H1 (cell line): ENCODE results near the gene PTPRG. TPM values are rescaled to one million over a fixed set of nuclear protein-coding genes. Genes with fewer than 3 reads are reported as not detected.

Experiments used
- CTCF ChIA-PET: fragments of 300-600 bp; sonication (Branson Sonifier 250); formaldehyde crosslinking; loops from one replicate; lab custom pipeline; 2021; ENCODE audit not compliant: partially characterized antibody; lab: Charles Lee
- POLR2A ChIA-PET: fragments of 300-600 bp; sonication (Branson Sonifier 250); formaldehyde crosslinking; loops from one replicate; lab custom pipeline; 2021; ENCODE audit warnings: inconsistent platforms; ENCODE audit not compliant: partially characterized antibody; lab: Charles Lee
- DNase-seq, 2 experiments: peaks; one replicate each; pipeline versions ENCODE4 v3.0.0 to v3.0.0-alpha.2; 2010 to 2022; ENCODE audit warnings: low spot score in 2 of 2, low read depth in 1 of 2, mixed read lengths in 1 of 2
- FAIRE-seq: peaks from 2 replicates; lab custom pipeline; 2011; peaks lifted over from hg19 to GRCh38; lab: Jason Lieb, UNC
- H2AFZ ChIP-seq: 2 replicates; pipeline ENCODE4 v1.8.1; 2012; ENCODE audit warnings: low read length, inconsistent platforms
- H2AK5ac ChIP-seq: 2 replicates; pipeline ENCODE4 v1.6.1; 2013; ENCODE audit warnings: low read depth, low read length
- H2BK120ac ChIP-seq: replicated peaks from 2 replicates; pipeline ENCODE3; 2013; ENCODE audit warnings: low read depth, low read length, inconsistent platforms
- H2BK12ac ChIP-seq: 2 replicates; pipeline ENCODE4 v1.6.1; 2013; ENCODE audit warnings: low read depth, low read length
- H2BK15ac ChIP-seq: 2 replicates; pipeline ENCODE4 v1.6.1; 2013; ENCODE audit warnings: low read length
- H2BK20ac ChIP-seq: 2 replicates; pipeline ENCODE4 v1.6.1; 2013; ENCODE audit warnings: low read length
- H2BK5ac ChIP-seq: 2 replicates; pipeline ENCODE4 v1.6.1; 2013; ENCODE audit warnings: low read depth, low read length
- H3K14ac ChIP-seq: 2 replicates; pipeline ENCODE4 v1.6.1; 2013; ENCODE audit warnings: inconsistent platforms; ENCODE audit not compliant: insufficient read length
- H3K18ac ChIP-seq: 2 replicates; pipeline ENCODE4 v1.6.1; 2013; ENCODE audit warnings: low read length; ENCODE audit errors: extremely low read depth
- H3K23ac ChIP-seq: 2 replicates; pipeline ENCODE4 v1.6.1; 2013; ENCODE audit warnings: inconsistent platforms; ENCODE audit not compliant: insufficient read length
- H3K23me2 ChIP-seq: 2 replicates; pipeline ENCODE4 v1.6.1; 2013; ENCODE audit warnings: low read depth, low read length
- H3K27ac ChIP-seq: 2 replicates; pipeline ENCODE4 v1.6.1; 2011; ENCODE audit warnings: low read depth, low read length, inconsistent platforms
- H3K27me3 ChIP-seq, 4 experiments: replicated peaks in 1 of 4; 1 replicate in 1 of 4; 2 replicates in 3 of 4; pipeline versions ENCODE4 v1.6.1 to v1.8.1; 2011 to 2013; ENCODE audit warnings: low read length in 3 of 4, mild to moderate bottlenecking in 3 of 4, inconsistent platforms in 2 of 4, mixed read lengths in 2 of 4, moderate library complexity in 1 of 4; ENCODE audit not compliant: control insufficient read depth in 3 of 4, insufficient read depth in 3 of 4; ENCODE audit errors: extremely low read depth in 1 of 4
- H3K36me3 ChIP-seq, 4 experiments: 2 replicates each; pipeline versions ENCODE4 v1.6.1 to v1.8.1; 2011 to 2013; ENCODE audit warnings: mild to moderate bottlenecking in 4 of 4, low read length in 3 of 4, moderate library complexity in 2 of 4, control low read depth in 1 of 4, inconsistent platforms in 1 of 4; ENCODE audit not compliant: insufficient read depth in 4 of 4, control insufficient read depth in 2 of 4
- H3K4ac ChIP-seq: replicated peaks from 2 replicates; pipeline ENCODE3; 2013; ENCODE audit warnings: low read length, low read depth, mixed read lengths, inconsistent platforms; ENCODE audit not compliant: insufficient read length
- H3K4me1 ChIP-seq, 4 experiments: replicated peaks in 1 of 4; 1 replicate in 1 of 4; 2 replicates in 3 of 4; pipeline versions ENCODE4 v1.6.1 to v1.8.1; 2011 to 2013; ENCODE audit warnings: low read length in 3 of 4, inconsistent platforms in 2 of 4, mixed read lengths in 1 of 4; ENCODE audit not compliant: insufficient read depth in 4 of 4, control insufficient read depth in 3 of 4
- H3K4me2 ChIP-seq, 2 experiments: 2 replicates each; pipeline versions ENCODE4 v1.6.1 to v1.8.1; 2011 to 2013; ENCODE audit warnings: low read depth in 2 of 2, low read length in 2 of 2, control low read depth in 1 of 2, inconsistent platforms in 1 of 2, mild to moderate bottlenecking in 1 of 2; ENCODE audit not compliant: insufficient read depth in 1 of 2
- H3K4me3 ChIP-seq, 4 experiments: fragments of 200-600, 300-600 bp in 1 of 4; sonication (generic), shearing (Covaris generic), sonication (Bioruptor Twin) in 1 of 4; 2 replicates each; pipeline versions ENCODE4 v1.5.1 to v1.8.1; 2011 to 2016; ENCODE audit warnings: low read length in 4 of 4, low read depth in 3 of 4, control low read depth in 2 of 4, inconsistent platforms in 2 of 4, mild to moderate bottlenecking in 2 of 4, mixed read lengths in 1 of 4, moderate library complexity in 1 of 4; ENCODE audit not compliant: insufficient read depth in 2 of 4; ENCODE audit errors: extremely low read depth in 1 of 4
- H3K56ac ChIP-seq: replicated peaks from 2 replicates; pipeline ENCODE3; 2013; ENCODE audit warnings: low read depth, mild to moderate bottlenecking, mixed read lengths, low read length, inconsistent platforms; ENCODE audit not compliant: insufficient read length
- H3K79me1 ChIP-seq: 2 replicates; pipeline ENCODE4 v1.6.1; 2013; ENCODE audit warnings: low read depth, low read length, control low read depth
- H3K79me2 ChIP-seq, 2 experiments: 2 replicates each; pipeline versions ENCODE4 v1.6.1 to v1.8.1; 2012 to 2013; ENCODE audit warnings: low read length in 2 of 2, mild to moderate bottlenecking in 2 of 2, inconsistent platforms in 1 of 2; ENCODE audit not compliant: insufficient read depth in 2 of 2, control insufficient read depth in 1 of 2
- H3K9ac ChIP-seq, 4 experiments: replicated peaks in 1 of 4; 1 replicate in 1 of 4; 2 replicates in 3 of 4; pipeline versions ENCODE4 v1.6.1 to v1.8.1; 2011 to 2013; ENCODE audit warnings: low read depth in 3 of 4, low read length in 3 of 4, control low read depth in 2 of 4, mild to moderate bottlenecking in 2 of 4, moderate library complexity in 2 of 4, inconsistent platforms in 1 of 4; ENCODE audit errors: extremely low read depth in 1 of 4
- H3K9me3 ChIP-seq, 2 experiments: 2 replicates each; pipeline versions ENCODE4 v1.6.1 to v1.8.1; 2012 to 2013; ENCODE audit warnings: mild to moderate bottlenecking in 2 of 2, moderate library complexity in 2 of 2, control low read depth in 1 of 2, inconsistent platforms in 1 of 2, low read depth in 1 of 2, low read length in 1 of 2, mixed read lengths in 1 of 2; ENCODE audit not compliant: insufficient read depth in 2 of 2
- H4K20me1 ChIP-seq, 2 experiments: replicated peaks in 1 of 2; 2 replicates each; pipeline versions ENCODE3 to v1.8.1; 2011 to 2013; ENCODE audit warnings: inconsistent platforms in 2 of 2, low read length in 2 of 2, mild to moderate bottlenecking in 1 of 2; ENCODE audit not compliant: insufficient read depth in 2 of 2, control insufficient read depth in 1 of 2
- H4K5ac ChIP-seq: 2 replicates; pipeline ENCODE4 v1.6.1; 2013; ENCODE audit warnings: low read length, low read depth, mixed read lengths, inconsistent platforms; ENCODE audit not compliant: insufficient read length
- H4K8ac ChIP-seq: 2 replicates; pipeline ENCODE4 v1.8.0; 2013; ENCODE audit warnings: mild to moderate bottlenecking, moderate library complexity, low read length, inconsistent platforms; ENCODE audit not compliant: insufficient read depth; ENCODE audit errors: extremely low read depth
- H4K91ac ChIP-seq: replicated peaks from 2 replicates; pipeline ENCODE3; 2013; ENCODE audit warnings: low read length, mixed read lengths, inconsistent platforms; ENCODE audit not compliant: insufficient read length
- EP300 ChIP-seq, 2 experiments: IDR thresholded peaks; 1 replicate in 1 of 2; 2 replicates in 1 of 2; pipeline ENCODE4 v1.6.1; 2011 to 2012; ENCODE audit warnings: low read depth in 2 of 2, low read length in 2 of 2, mild to moderate bottlenecking in 2 of 2, borderline replicate concordance in 1 of 2, inconsistent platforms in 1 of 2, moderate library complexity in 1 of 2
- FOSL1 ChIP-seq: IDR thresholded peaks from 2 replicates; pipeline ENCODE4 v1.6.1; 2011; ENCODE audit warnings: mild to moderate bottlenecking, low read depth, low read length, moderate library complexity; ENCODE audit not compliant: insufficient read depth
- KDM1A ChIP-seq: fragments of 200-600, 300-600 bp; sonication (generic); IDR thresholded peaks from 2 replicates; pipeline ENCODE4 v1.7.1; 2016; ENCODE audit warnings: mild to moderate bottlenecking, low read length, borderline replicate concordance
- RAD21 ChIP-seq, 2 experiments: IDR thresholded peaks in 1 of 2; conservative IDR thresholded peaks in 1 of 2; 2 replicates each; pipeline ENCODE4 v1.6.1; 2011; ENCODE audit warnings: low read depth in 2 of 2, low read length in 2 of 2, improper control_type of control experiment in 1 of 2, inconsistent platforms in 1 of 2, mild to moderate bottlenecking in 1 of 2, moderate library complexity in 1 of 2
- WGBS, 2 experiments: shearing (Covaris generic) in 1 of 2; methylation state at CpG; one replicate each; pipeline versions ENCODE4 v1.1.6 to v1.1.7; 2013 to 2015; ENCODE audit warnings: low lambda C conversion rate in 2 of 2, mixed read lengths in 2 of 2, inconsistent platforms in 1 of 2, low coverage in 1 of 2, missing lambda C conversion rate in 1 of 2; ENCODE audit not compliant: insufficient replicate concordance in 2 of 2, insufficient coverage in 1 of 2, insufficient read length in 1 of 2; ENCODE audit errors: extremely low coverage in 1 of 2, missing lambda C conversion rate in 1 of 2; 5-methylcytosine and 5-hydroxymethylcytosine counted together
- polyA plus RNA-seq, 7 experiments: library from polyadenylated mRNA; depleted of rRNA in 3 of 7; stranded (reverse) in 5 of 7; unstranded in 2 of 7; fragments of >200 nt in 5 of 7; fragments of 200-250 nt in 2 of 7; gene quantifications; 1 replicate in 5 of 7; 2 replicates in 1 of 7; 4 replicates in 1 of 7; pipeline versions ENCODE4 v1.2.1 to v1.2.3, GENCODE V29; 2011 to 2013; ENCODE audit warnings: missing spikeins in 2 of 7, mixed read lengths in 2 of 7
- total RNA-seq: library from RNA; stranded (reverse); fragmentation: NEBNext Ultra II Directional; extraction: Animal tissue kit (Norgen Biotek cat#: 25700); gene quantifications from 2 replicates; pipeline ENCODE4 v1.2.1, GENCODE V29; 2021
- TF ChIP-seq, protein P1 (sequence below): IDR thresholded peaks from 2 replicates; pipeline ENCODE4 v1.6.1; 2012; ENCODE audit warnings: low read length, inconsistent platforms

Gene PTPRG
- total and polyA plus RNA-seq, 2 of the 8 experiments (the other 6 are each of a cell fraction or from before 2014, with no cell fraction given): 23.3 to 96.2 TPM

DNA sequence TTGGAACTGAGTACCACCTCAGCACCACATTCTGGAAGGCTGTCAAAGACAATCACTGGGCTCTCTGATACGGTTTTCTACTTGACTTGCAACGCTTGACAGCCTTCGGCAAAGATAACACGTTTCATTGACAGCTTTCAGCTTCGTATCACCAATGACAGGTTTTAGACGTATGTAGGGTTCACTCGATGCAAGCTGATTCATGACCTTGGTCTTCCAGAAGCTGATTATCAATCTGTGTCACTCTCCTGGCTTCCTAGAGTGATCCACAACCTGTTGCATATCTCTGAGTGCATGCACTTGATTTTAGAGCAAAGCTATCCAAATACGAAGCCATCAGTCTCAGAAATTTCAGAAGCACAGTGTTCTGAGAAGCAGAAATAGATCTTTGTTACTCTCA is 430.3 kb downstream of the PTPRG start:
- Histone ChIP-seq H4K8ac (no peak overlapping the region), H3K23me2 (no peaks in the 10 kb centered on the region; the same call in 1 of the 2 replicates), H3K4me1 (peaks cover 0 to 5% (median 0%) of the 10 kb centered on the region in 4 experiments; a peak in 2 of 7 replicates), H3K4me2 (no peak overlapping the region), H3K79me2 (peaks cover 0 to 9% of the 10 kb centered on the region in 2 experiments; a peak in 2 of 4 replicates), H3K79me1 (no peaks in the 10 kb centered on the region; the same call in 1 of the 2 replicates), H3K23ac (no peak overlapping the region), H2AK5ac (no peak overlapping the region), H3K9ac (no peak overlapping the region), H2AFZ (no peak overlapping the region), H4K5ac (no peak overlapping the region), H3K27me3 (no peaks in the 10 kb centered on the region), H4K91ac (no peak overlapping the region), H3K36me3 (peaks cover 0 to 4% (median 0%) of the 10 kb centered on the region in 4 experiments; a peak in 2 of 8 replicates), H3K14ac (no peak overlapping the region), H2BK12ac (no peak overlapping the region), H2BK20ac (no peak overlapping the region), H3K4me3 (no peak overlapping the region), H3K56ac (no peak overlapping the region), H3K18ac (no peak overlapping the region), H2BK120ac (no peak overlapping the region), H2BK15ac (no peak overlapping the region), H2BK5ac (no peak overlapping the region), H3K4ac (no peak overlapping the region), H3K27ac (no peak overlapping the region), H3K9me3 (no peaks in the 10 kb centered on the region), H4K20me1 (no peaks in the 10 kb centered on the region)
- CTCF ChIA-PET: interaction anchor here (0.7 to 1.6 kb wide), 4 partner anchors 22 to 77 kb away, joined by 3 read pairs; no protein-coding TSS in a partner anchor
- POLR2A ChIA-PET: no interaction called here
- no peak for DNase-seq
- peak; percentile 52 for FAIRE-seq
- WGBS, 2 experiments: 86% methylated on average over 8 of the region's 8 CpGs; no CpG with 5 or more reads in 1 of the 2 experiments
- TF ChIP-seq EP300 (IDR thresholded peaks at IDR 0.05; ENCODE audit: borderline replicate concordance in 1 of 2, low read depth in 2 of 2, low read length in 2 of 2) (no peak), FOSL1 (no peak), RAD21 (IDR thresholded peaks at IDR 0.05 in 1 of 2, conservative IDR thresholded peaks at IDR 0.05 in 1 of 2; ENCODE audit: low read depth in 2 of 2, low read length in 2 of 2) (no peak), KDM1A (no peak)
- TF ChIP-seq, protein P1, sequence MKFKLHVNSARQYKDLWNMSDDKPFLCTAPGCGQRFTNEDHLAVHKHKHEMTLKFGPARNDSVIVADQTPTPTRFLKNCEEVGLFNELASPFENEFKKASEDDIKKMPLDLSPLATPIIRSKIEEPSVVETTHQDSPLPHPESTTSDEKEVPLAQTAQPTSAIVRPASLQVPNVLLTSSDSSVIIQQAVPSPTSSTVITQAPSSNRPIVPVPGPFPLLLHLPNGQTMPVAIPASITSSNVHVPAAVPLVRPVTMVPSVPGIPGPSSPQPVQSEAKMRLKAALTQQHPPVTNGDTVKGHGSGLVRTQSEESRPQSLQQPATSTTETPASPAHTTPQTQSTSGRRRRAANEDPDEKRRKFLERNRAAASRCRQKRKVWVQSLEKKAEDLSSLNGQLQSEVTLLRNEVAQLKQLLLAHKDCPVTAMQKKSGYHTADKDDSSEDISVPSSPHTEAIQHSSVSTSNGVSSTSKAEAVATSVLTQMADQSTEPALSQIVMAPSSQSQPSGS: no peak
